HCT116 (cell line): ENCODE measurements around the gene DPF1. TPM values are rescaled to one million over a fixed set of nuclear protein-coding genes. Genes with fewer than 3 reads are reported as not detected.

Experiments
- ATAC-seq: fragments of 200-7000 bp; cut with Tn5 transposase; 2 replicates; pipeline ENCODE4 v1.9.1; 2020; ENCODE audit warnings: mild to moderate bottlenecking, moderate library complexity
- BruUV-seq: library from RNA; stranded (reverse); fragments of 400-500 nt; replicated peaks from 2 replicates; lab custom pipeline; 2021; lab: Mats Ljungman, UMichigan
- CTCF ChIA-PET: fragments of 300-600 bp; sonication (Branson Sonifier 250); formaldehyde crosslinking; loops from one replicate; lab custom pipeline; 2021; ENCODE audit warnings: antibody characterized with exemption; lab: Charles Lee
- POLR2A ChIA-PET: fragments of 300-600, 350-600 bp; sonication (Branson Sonifier 250); formaldehyde crosslinking; loops from one replicate; lab custom pipeline; 2021; ENCODE audit warnings: antibody characterized with exemption; lab: Charles Lee
- RAD21 ChIA-PET, 2 experiments: fragments of 300-600 bp; sonication (Branson Sonifier 250); formaldehyde crosslinking; loops; one replicate each; lab custom pipeline; 2023; ENCODE audit warnings: low total read pairs in 2 of 2; ENCODE audit not compliant: uncharacterized antibody in 2 of 2, unreplicated experiment in 2 of 2, low non-redundant PET in 1 of 2; lab: Charles Lee
- DNase-seq: peaks from one replicate; pipeline ENCODE4 v3.0.0-alpha.2; 2010; ENCODE audit warnings: low read depth, low spot score
- H2AFZ ChIP-seq: fragments of 200-600 bp; shearing (Covaris generic), sonication (generic); 2 replicates; pipeline ENCODE4 v1.6.1; 2017; ENCODE audit warnings: low read depth, mixed run types, mixed read lengths, antibody characterized with exemption, low read length; ENCODE audit not compliant: poor library complexity, severe bottlenecking
- H3K27ac ChIP-seq: 2 replicates; pipeline ENCODE4 v1.5.1; 2012; ENCODE audit warnings: low read depth, low read length
- H3K27me3 ChIP-seq: fragments of 200-600 bp; sonication (generic); 2 replicates; pipeline ENCODE4 v1.6.1; 2016; ENCODE audit warnings: mixed run types, low read length, mixed read lengths; ENCODE audit not compliant: insufficient read depth
- H3K36me3 ChIP-seq, 2 experiments: fragments of 200-500 bp in 1 of 2; fragments of 200-600 bp in 1 of 2; sonication (Bioruptor generic) in 1 of 2; sonication (generic) in 1 of 2; 2 replicates each; pipeline versions ENCODE4 v1.5.1 to v1.6.1; 2014 to 2016; ENCODE audit warnings: low read length in 2 of 2, inconsistent platforms in 1 of 2, mixed read lengths in 1 of 2, mixed run types in 1 of 2; ENCODE audit not compliant: insufficient read depth in 2 of 2, control insufficient read depth in 1 of 2
- H3K4me1 ChIP-seq, 2 experiments: fragments of 200-600 bp in 1 of 2; sonication (generic) in 1 of 2; 2 replicates each; pipeline versions ENCODE4 v1.5.1 to v1.6.1; 2012 to 2017; ENCODE audit warnings: low read length in 2 of 2, inconsistent platforms in 1 of 2, mild to moderate bottlenecking in 1 of 2, mixed read lengths in 1 of 2, mixed run types in 1 of 2, moderate library complexity in 1 of 2; ENCODE audit not compliant: insufficient read depth in 2 of 2, control insufficient read depth in 1 of 2
- H3K4me2 ChIP-seq: fragments of 200-600 bp; sonication (generic); 2 replicates; pipeline ENCODE4 v1.6.1; 2017; ENCODE audit warnings: mixed run types, low read length, mixed read lengths
- H3K4me3 ChIP-seq, 2 experiments: fragments of 200-600 bp in 1 of 2; sonication (generic) in 1 of 2; replicated peaks in 1 of 2; 2 replicates each; pipeline ENCODE4 v1.5.1; 2011 to 2016; ENCODE audit warnings: low read length in 2 of 2, control low read depth in 1 of 2, low read depth in 1 of 2, mild to moderate bottlenecking in 1 of 2, mixed read lengths in 1 of 2, mixed run types in 1 of 2
- H3K79me2 ChIP-seq: fragments of 200-600 bp; sonication (generic); 2 replicates; pipeline ENCODE4 v1.6.1; 2017; ENCODE audit warnings: mild to moderate bottlenecking, mixed run types, low read length, moderate library complexity, mixed read lengths; ENCODE audit not compliant: insufficient read depth
- H3K9ac ChIP-seq: fragments of 200-600 bp; sonication (generic); 2 replicates; pipeline ENCODE4 v1.6.1; 2016; ENCODE audit warnings: low read length, mixed read lengths
- H3K9me2 ChIP-seq: fragments of 200-600 bp; sonication (generic), shearing (Covaris generic); 2 replicates; pipeline ENCODE4 v1.6.1; 2017; ENCODE audit warnings: mixed run types, mild to moderate bottlenecking, moderate library complexity; ENCODE audit not compliant: insufficient read depth
- H3K9me3 ChIP-seq, 2 experiments: fragments of 200-500 bp in 1 of 2; fragments of 200-600 bp in 1 of 2; sonication (Bioruptor generic) in 1 of 2; sonication (generic) in 1 of 2; 2 replicates each; pipeline ENCODE4 v1.6.1; 2014 to 2017; ENCODE audit warnings: low read length in 2 of 2, mixed read lengths in 2 of 2, inconsistent platforms in 1 of 2, low read depth in 1 of 2, mild to moderate bottlenecking in 1 of 2, mixed run types in 1 of 2, moderate library complexity in 1 of 2; ENCODE audit not compliant: control insufficient read depth in 1 of 2, insufficient read depth in 1 of 2
- H4K20me1 ChIP-seq: fragments of 200-600 bp; sonication (generic), shearing (Covaris generic); 2 replicates; pipeline ENCODE4 v1.6.1; 2017; ENCODE audit warnings: mixed run types, mild to moderate bottlenecking, moderate library complexity; ENCODE audit not compliant: insufficient read depth
- ATF3 ChIP-seq: IDR thresholded peaks from 2 replicates; pipeline ENCODE4 v1.6.1; 2012
- CBX3 ChIP-seq: IDR thresholded peaks from 2 replicates; pipeline ENCODE4 v1.6.1; 2012; ENCODE audit warnings: low read depth
- EGR1 ChIP-seq: IDR thresholded peaks from 2 replicates; pipeline ENCODE4 v1.6.1; 2012; ENCODE audit warnings: low read depth
- ELF1 ChIP-seq: IDR thresholded peaks from 2 replicates; pipeline ENCODE4 v1.6.1; 2012; ENCODE audit warnings: low read depth, borderline replicate concordance
- EZH2 ChIP-seq: fragments of 200-600 bp; sonication (generic); IDR thresholded peaks from 2 replicates; pipeline ENCODE4 v1.6.1; 2017; ENCODE audit warnings: antibody characterized with exemption, mixed run types
- EZH2phosphoT487 ChIP-seq: fragments of 200-600 bp; IDR thresholded peaks from 2 replicates; pipeline ENCODE4 v1.6.1; 2018; ENCODE audit warnings: antibody characterized with exemption, borderline replicate concordance
- POLR2AphosphoS5 ChIP-seq: IDR thresholded peaks from 2 replicates; pipeline ENCODE4 v1.6.1; 2011; ENCODE audit warnings: mild to moderate bottlenecking, low read depth, low read length, moderate library complexity
- REST ChIP-seq: IDR thresholded peaks from 2 replicates; pipeline ENCODE4 v1.6.1; 2012; ENCODE audit warnings: low read depth
- SRF ChIP-seq: IDR thresholded peaks from 2 replicates; pipeline ENCODE4 v1.6.1; 2012; ENCODE audit warnings: low read depth
- TCF7L2 ChIP-seq: IDR thresholded peaks from 2 replicates; pipeline ENCODE4 v1.7.0; 2011; ENCODE audit warnings: borderline replicate concordance, inconsistent platforms; ENCODE audit not compliant: insufficient read depth, insufficient read length; ENCODE audit errors: extremely low read depth
- ZBTB33 ChIP-seq: IDR thresholded peaks from 2 replicates; pipeline ENCODE4 v1.6.1; 2011; ENCODE audit warnings: mild to moderate bottlenecking, low read length, moderate library complexity; ENCODE audit not compliant: insufficient replicate concordance; ENCODE audit errors: extremely low read depth
- ZFX ChIP-seq: fragments of 450-650 bp; IDR thresholded peaks from 2 replicates; pipeline ENCODE4 v1.6.1; 2017
- ZNF274 ChIP-seq: fragments of 200-500 bp; sonication (Bioruptor generic); IDR thresholded peaks from 2 replicates; pipeline ENCODE4 v1.6.1; 2014; ENCODE audit warnings: mild to moderate bottlenecking, low read depth, low read length, inconsistent platforms
- intact Hi-C: fragments of 100-400 bp; cut with micrococcal nuclease; formaldehyde crosslinking; loops from 2 replicates; pipeline ENCODE4 v1.10.0; 2022
- total RNA-seq: library from RNA; stranded (reverse); gene quantifications from one replicate; pipeline ENCODE4 v1.2.1, GENCODE V29; 2021; ENCODE audit not compliant: unreplicated experiment

DPF1 gene
- total RNA-seq, 1 experiment from 2014 or later: 9.7 TPM

GRCh38 chr19:38211766-38212165 lies 12.3 kb downstream of the DPF1 start:
- Histone ChIP-seq H3K9me2 (no peaks in the 10 kb centered on the region), H3K4me2 (no peak overlapping the region), H3K4me1 (peaks cover 0 to 7% of the 10 kb centered on the region in 2 experiments; a peak in 1 of 4 replicates), H3K9ac (no peak overlapping the region), H3K9me3 (no peaks in the 10 kb centered on the region), H3K27me3 (no peaks in the 10 kb centered on the region), H4K20me1 (no peaks in the 10 kb centered on the region), H3K4me3 (no peak overlapping the region)
- ChIA-PET CTCF (no interaction called here), RAD21 (no interaction called here)
- intact Hi-C loops: no loop called here
- DNase-seq: no peak
- TF ChIP-seq EGR1: no peak
- TF ChIP-seq, all 23 proteins: peak for 0
- Histone ChIP-seq H3K27ac (no peak overlapping the region), H3K79me2 (no peaks in the 10 kb centered on the region), H2AFZ (no peak overlapping the region), H3K36me3 (no peaks in the 10 kb centered on the region)
- BruUV-seq: no TSS peak
- ATAC-seq: no peak
- POLR2A ChIA-PET: interaction anchor here (0.6 kb wide), 1 partner anchor 994 kb away, joined by 5 read pairs; no protein-coding TSS in a partner anchor

GRCh38 chr19:38211151-38211591 lies 12.9 kb downstream of the DPF1 start:
- H4K20me1 ChIP-seq: no peaks in the 10 kb centered on the region
- H3K27ac ChIP-seq: no peak overlapping the region
- no TSS peak for BruUV-seq
- ChIA-PET CTCF (no interaction called here), RAD21 (no interaction called here), POLR2A (no interaction called here)
- ATAC-seq (no peak), DNase-seq (no peak)
- H3K79me2 ChIP-seq: no peaks in the 10 kb centered on the region
- no peaks in the 10 kb centered on the region for H3K9me3 ChIP-seq
- peaks cover 0 to 7% of the 10 kb centered on the region in 2 experiments; a peak in 1 of 4 replicates for H3K4me1 ChIP-seq
- H3K9ac ChIP-seq: no peak overlapping the region
- H3K4me3 ChIP-seq: no peak overlapping the region
- no peaks in the 10 kb centered on the region for H3K27me3 ChIP-seq
- no peaks in the 10 kb centered on the region for H3K36me3 ChIP-seq
- TF ChIP-seq EZH2 (no peak), REST (no peak), CBX3 (no peak), ZBTB33 (no peak), POLR2AphosphoS5 (no peak), ZNF274 (no peak), ZFX (no peak), TCF7L2 (no peak), EZH2phosphoT487 (no peak), SRF (no peak), ELF1 (no peak), ATF3 (no peak)
- H3K4me2 ChIP-seq: no peak overlapping the region
- H2AFZ ChIP-seq: no peak overlapping the region
- no peaks in the 10 kb centered on the region for H3K9me2 ChIP-seq
- intact Hi-C loops: no loop called here
